ENCODE measurements around the gene EML5.

EML5 gene

DNA sequence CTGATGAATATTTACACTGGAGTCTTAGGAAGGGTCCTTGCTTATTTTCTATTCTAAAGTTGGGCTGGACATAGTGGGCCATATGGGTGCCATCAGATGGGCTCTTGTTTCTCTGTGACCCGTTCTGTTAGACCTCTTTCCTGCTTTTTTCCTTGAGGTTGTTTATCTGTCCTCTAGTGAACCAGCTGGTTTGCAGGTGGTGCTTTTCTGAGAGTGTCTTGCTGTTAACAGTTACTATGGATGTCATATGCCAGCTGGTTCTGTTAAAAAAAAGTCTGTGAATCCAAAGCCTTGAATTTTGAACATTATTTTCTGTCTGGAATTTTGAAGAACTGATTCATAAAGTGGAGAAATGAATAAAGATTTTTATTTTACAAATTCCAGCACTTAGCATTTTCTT, 200.7 kb downstream of the EML5 start:
- intact Hi-C loops (cut with DNase I; ENCODE audit: low total_unique reads), result no loop called here
- TF ChIP-seq, protein P1, sequence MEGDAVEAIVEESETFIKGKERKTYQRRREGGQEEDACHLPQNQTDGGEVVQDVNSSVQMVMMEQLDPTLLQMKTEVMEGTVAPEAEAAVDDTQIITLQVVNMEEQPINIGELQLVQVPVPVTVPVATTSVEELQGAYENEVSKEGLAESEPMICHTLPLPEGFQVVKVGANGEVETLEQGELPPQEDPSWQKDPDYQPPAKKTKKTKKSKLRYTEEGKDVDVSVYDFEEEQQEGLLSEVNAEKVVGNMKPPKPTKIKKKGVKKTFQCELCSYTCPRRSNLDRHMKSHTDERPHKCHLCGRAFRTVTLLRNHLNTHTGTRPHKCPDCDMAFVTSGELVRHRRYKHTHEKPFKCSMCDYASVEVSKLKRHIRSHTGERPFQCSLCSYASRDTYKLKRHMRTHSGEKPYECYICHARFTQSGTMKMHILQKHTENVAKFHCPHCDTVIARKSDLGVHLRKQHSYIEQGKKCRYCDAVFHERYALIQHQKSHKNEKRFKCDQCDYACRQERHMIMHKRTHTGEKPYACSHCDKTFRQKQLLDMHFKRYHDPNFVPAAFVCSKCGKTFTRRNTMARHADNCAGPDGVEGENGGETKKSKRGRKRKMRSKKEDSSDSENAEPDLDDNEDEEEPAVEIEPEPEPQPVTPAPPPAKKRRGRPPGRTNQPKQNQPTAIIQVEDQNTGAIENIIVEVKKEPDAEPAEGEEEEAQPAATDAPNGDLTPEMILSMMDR (IDR thresholded peaks at IDR 0.05), result no peak

DNA sequence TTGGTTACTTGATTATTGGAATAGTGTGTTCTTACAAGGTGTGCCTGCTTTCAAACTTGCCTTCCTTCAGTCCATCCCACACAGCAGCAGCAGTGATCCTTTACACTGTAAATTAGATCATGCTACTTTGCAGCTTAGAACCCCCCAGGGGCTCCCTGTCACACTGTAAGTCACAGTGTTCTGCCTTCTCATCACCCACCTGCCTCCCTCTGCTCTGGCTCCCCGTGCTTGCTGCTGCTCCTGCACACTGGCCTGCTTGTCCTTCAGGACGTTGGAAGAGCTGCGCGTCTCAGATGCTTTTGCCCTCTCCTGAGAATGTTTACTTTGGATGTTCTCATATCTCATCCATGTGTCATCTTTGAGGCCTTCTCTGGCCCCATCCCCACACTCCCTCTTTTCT, 202.6 kb downstream of the EML5 start:
- Histone ChIP-seq H3K36me3 (peaks cover 54 to 76% (median 58%) of the 10 kb centered on the region in 3 donors), H3K9me3 (no peaks in the 10 kb centered on the region), H3K4me1 (no peaks in the 10 kb centered on the region), H3K4me3 (no peak overlapping the region), H3K27ac (no peak overlapping the region), H3K27me3 (no peaks in the 10 kb centered on the region)
- intact Hi-C loops (cut with DNase I; ENCODE audit: low total_unique reads), result no loop called here
- TF ChIP-seq, protein P1 (IDR thresholded peaks at IDR 0.05), result no peak
- DNase-seq, result no peak

More for the DNA sequence above, 200.7 kb downstream of the EML5 start:
- DNase-seq, result no peak
- Histone ChIP-seq H3K4me3 (no peak overlapping the region), H3K27me3 (no peaks in the 10 kb centered on the region), H3K4me1 (no peaks in the 10 kb centered on the region), H3K36me3 (peaks cover 42 to 73% (median 59%) of the 10 kb centered on the region in 3 donors), H3K9me3 (no peaks in the 10 kb centered on the region), H3K27ac (no peak overlapping the region)

DNA sequence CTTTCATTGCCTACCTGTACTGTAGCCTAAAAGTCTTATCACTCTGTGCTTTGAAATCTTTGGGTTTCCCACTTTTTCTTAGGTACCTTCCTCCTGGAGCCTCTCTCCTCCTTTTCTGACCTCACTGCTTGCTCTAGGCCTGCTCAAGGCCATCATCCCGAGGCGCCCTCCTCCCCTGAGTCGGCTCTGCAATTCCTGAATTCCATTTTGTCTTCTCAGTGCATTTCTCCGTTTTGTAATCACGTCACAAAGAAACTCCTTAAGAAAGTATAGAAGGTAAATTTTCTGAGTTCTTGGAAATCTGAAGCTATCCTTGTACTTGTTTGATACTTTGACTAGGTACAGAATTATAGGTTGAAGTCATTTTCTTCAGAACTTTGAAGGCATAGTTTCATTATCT, 204.7 kb downstream of the EML5 start:
- intact Hi-C loops (cut with DNase I; ENCODE audit: low total_unique reads), result no loop called here
- Histone ChIP-seq H3K27me3 (no peaks in the 10 kb centered on the region), H3K36me3 (peaks cover 53 to 90% (median 57%) of the 10 kb centered on the region in 3 donors), H3K4me3 (no peak overlapping the region), H3K9me3 (no peaks in the 10 kb centered on the region), H3K27ac (no peak overlapping the region), H3K4me1 (no peaks in the 10 kb centered on the region)
- TF ChIP-seq, protein P1 (IDR thresholded peaks at IDR 0.05), result no peak
- DNase-seq, result no peak

DNA sequence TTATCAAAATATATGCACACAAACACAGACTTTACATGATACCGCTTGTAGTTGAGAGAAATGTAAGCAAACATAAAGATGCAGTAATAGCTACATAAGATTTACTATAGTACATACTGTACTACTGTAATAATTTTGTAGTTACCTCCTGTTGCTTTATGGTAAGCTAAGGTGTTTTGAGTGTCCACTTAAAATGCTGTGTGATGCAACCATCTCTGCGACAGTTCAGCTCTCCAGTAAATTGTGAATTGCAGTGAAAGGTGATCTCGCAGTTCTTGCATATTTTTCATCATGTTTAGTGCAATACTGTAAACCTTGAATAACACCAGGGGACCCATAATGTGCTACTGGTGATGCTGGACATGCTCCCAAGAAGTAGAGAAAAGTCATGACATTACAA, 208.3 kb downstream of the EML5 start:
- H3K27me3 ChIP-seq, result no peaks in the 10 kb centered on the region
- no peak overlapping the region for H3K4me3 ChIP-seq
- no peak for DNase-seq
- H3K36me3 ChIP-seq, result peaks cover 43 to 87% (median 72%) of the 10 kb centered on the region in 3 donors
- H3K9me3 ChIP-seq, result no peaks in the 10 kb centered on the region
- no peaks in the 10 kb centered on the region for H3K4me1 ChIP-seq
- H3K27ac ChIP-seq, result no peak overlapping the region
- intact Hi-C loops (cut with DNase I; ENCODE audit: low total_unique reads), result no loop called here
- TF ChIP-seq, protein P1 (IDR thresholded peaks at IDR 0.05), result no peak

DNA sequence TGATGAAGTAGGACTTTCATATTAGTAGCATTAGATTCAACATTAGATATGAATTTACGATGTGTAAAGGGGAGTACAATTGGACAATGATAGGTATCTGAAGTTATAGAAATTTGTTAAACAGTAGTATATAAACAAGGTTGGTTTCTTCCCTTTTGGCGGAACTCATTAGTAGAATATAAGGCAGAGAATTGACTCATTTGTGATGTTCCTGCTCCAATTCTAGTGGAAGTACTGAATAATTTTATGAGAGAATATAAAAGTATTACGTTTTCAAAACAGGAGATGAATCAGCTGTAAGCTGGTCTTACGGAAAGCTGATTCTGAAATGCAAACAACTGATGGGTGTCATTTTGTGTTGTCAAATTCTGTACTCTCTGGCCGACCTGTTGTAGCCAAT, 216.5 kb downstream of the EML5 start:
- Histone ChIP-seq H3K9me3 (no peaks in the 10 kb centered on the region), H3K27ac (no peak overlapping the region), H3K36me3 (peaks cover 94 to 99% (median 96%) of the 10 kb centered on the region in 3 donors), H3K27me3 (no peaks in the 10 kb centered on the region), H3K4me3 (no peak overlapping the region), H3K4me1 (no peaks in the 10 kb centered on the region)
- DNase-seq, result no peak
- TF ChIP-seq, protein P1 (IDR thresholded peaks at IDR 0.05), result no peak
- intact Hi-C loops (cut with DNase I; ENCODE audit: low total_unique reads), result no loop called here

DNA sequence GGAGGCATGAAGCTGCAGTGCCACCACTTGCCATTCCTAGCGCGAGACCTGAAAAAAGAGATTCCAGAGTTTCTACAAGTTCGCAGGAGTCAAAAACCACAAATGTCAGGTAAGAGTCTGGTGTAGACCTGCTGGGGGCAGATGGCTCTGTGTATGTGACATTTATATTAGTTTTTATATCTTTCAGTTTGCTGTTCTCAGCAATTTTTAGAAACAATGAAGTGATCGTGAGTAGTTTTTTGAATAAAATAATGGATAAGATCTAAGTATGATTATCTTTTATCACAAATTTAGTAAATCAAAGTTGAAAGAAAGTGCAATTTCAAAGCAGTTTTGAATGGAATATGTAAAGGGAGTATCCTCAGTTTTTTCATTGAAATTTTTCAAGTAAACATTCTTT, 220.6 kb downstream of the EML5 start:
- Histone ChIP-seq H3K4me1 (no peaks in the 10 kb centered on the region), H3K27me3 (no peaks in the 10 kb centered on the region), H3K4me3 (no peak overlapping the region), H3K9me3 (no peaks in the 10 kb centered on the region), H3K36me3 (peaks cover 88 to 92% (median 89%) of the 10 kb centered on the region in 3 donors), H3K27ac (no peak overlapping the region)
- no peak for DNase-seq
- intact Hi-C loops (cut with DNase I; ENCODE audit: low total_unique reads), result no loop called here
- TF ChIP-seq, protein P1 (IDR thresholded peaks at IDR 0.05), result no peak

Measured in tibial artery (tissue), 4 donors.